Ishikawa (cell line): ENCODE results near the gene SRCIN1.

Experiments used
- CEBPB ChIP-seq: IDR thresholded peaks from 2 replicates; pipeline ENCODE4 v1.6.1; 2012
- CREB1 ChIP-seq: IDR thresholded peaks from 2 replicates; pipeline ENCODE4 v1.6.1; 2012; ENCODE audit warnings: low read depth
- EGR1 ChIP-seq: IDR thresholded peaks from 2 replicates; pipeline ENCODE4 v1.6.1; 2012
- EP300 ChIP-seq: IDR thresholded peaks from 2 replicates; pipeline ENCODE4 v1.6.1; 2012; ENCODE audit warnings: borderline replicate concordance
- FOXM1 ChIP-seq: IDR thresholded peaks from 2 replicates; pipeline ENCODE4 v1.6.1; 2012; ENCODE audit warnings: low read depth, borderline replicate concordance
- MAX ChIP-seq: IDR thresholded peaks from 2 replicates; pipeline ENCODE4 v1.6.1; 2012
- NFIC ChIP-seq: IDR thresholded peaks from 2 replicates; pipeline ENCODE4 v1.6.1; 2012
- RAD21 ChIP-seq: IDR thresholded peaks from 2 replicates; pipeline ENCODE4 v1.6.1; 2012; ENCODE audit warnings: low read depth
- REST ChIP-seq: IDR thresholded peaks from 2 replicates; pipeline ENCODE4 v1.6.1; 2012; ENCODE audit warnings: low read depth, mild to moderate bottlenecking
- TAF1 ChIP-seq: IDR thresholded peaks from 2 replicates; pipeline ENCODE4 v1.6.1; 2012; ENCODE audit warnings: low read depth, mild to moderate bottlenecking
- TCF12 ChIP-seq: IDR thresholded peaks from 2 replicates; pipeline ENCODE4 v1.6.1; 2012; ENCODE audit warnings: low read depth
- TEAD4 ChIP-seq: IDR thresholded peaks from 2 replicates; pipeline ENCODE4 v1.6.1; 2012
- USF1 ChIP-seq: IDR thresholded peaks from 2 replicates; pipeline ENCODE4 v1.6.1; 2012
- YY1 ChIP-seq: IDR thresholded peaks from 2 replicates; pipeline ENCODE4 v1.6.1; 2012; ENCODE audit warnings: low read depth
- ZBTB7A ChIP-seq: IDR thresholded peaks from 2 replicates; pipeline ENCODE4 v1.6.1; 2012; ENCODE audit warnings: low read depth

Gene SRCIN1

GRCh38 chr17:38546396-38546795 lies 59.4 kb downstream of the SRCIN1 start:
- TF ChIP-seq REST (no peak), EGR1 (no peak), CREB1 (no peak), NFIC (no peak), USF1 (no peak), MAX (no peak), TAF1 (no peak), TCF12 (no peak), CEBPB (no peak), EP300 (no peak), RAD21 (no peak), TEAD4 (no peak)

GRCh38 chr17:38545531-38546225 lies 60.1 kb downstream of the SRCIN1 start:
- TF ChIP-seq TCF12 (no peak), CREB1 (no peak), FOXM1 (no peak), REST (no peak), ZBTB7A (no peak), USF1 (no peak), TAF1 (no peak), EGR1 (no peak), NFIC (no peak), TEAD4 (no peak), EP300 (no peak), MAX (no peak), CEBPB (no peak), YY1 (no peak)

GRCh38 chr17:38544839-38545209 lies 60.9 kb downstream of the SRCIN1 start:
- TF ChIP-seq EP300 (no peak), YY1 (no peak), MAX (no peak), TCF12 (no peak), REST (no peak), CEBPB (no peak), TEAD4 (no peak), CREB1 (no peak), USF1 (no peak), ZBTB7A (no peak), TAF1 (no peak), EGR1 (no peak), NFIC (no peak), RAD21 (no peak), FOXM1 (no peak)
